ENCODE measurements around the gene AIFM3.

DNA sequence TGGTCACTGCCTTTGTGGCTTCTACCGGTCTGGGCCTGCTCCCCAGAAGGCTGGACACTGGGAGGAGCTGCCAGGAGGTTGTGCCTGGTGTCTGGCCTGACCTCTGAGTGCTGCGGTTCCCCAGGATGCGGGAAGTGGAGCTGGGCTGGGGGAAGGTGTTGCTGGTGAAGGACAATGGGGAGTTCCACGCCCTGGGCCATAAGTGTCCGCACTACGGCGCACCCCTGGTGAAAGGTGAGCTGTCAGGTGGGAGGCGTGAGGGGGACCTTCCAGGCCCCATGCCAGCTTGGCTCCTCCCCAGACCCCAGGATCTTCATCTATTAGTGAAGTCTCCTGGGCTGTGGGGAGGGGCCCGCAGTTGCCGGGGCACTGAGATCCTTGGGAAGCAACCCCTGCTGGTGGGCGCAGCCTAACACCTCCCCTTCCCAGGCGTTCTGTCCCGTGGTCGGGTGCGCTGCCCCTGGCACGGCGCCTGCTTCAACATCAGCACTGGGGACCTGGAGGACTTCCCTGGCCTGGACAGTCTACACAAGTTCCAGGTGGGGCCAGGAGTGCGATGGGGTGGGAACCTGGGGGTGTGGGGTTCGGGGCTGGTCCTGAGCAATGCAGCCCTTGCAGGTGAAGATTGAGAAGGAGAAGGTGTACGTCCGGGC lies 6.7 kb downstream of the AIFM3 start:
- TF ChIP-seq EZH2 (IDR thresholded peaks at IDR 0.05; ENCODE audit: borderline replicate concordance, insufficient read depth, low read depth, low read length, poor library complexity, severe bottlenecking), result no peak
- TF ChIP-seq, protein P1, sequence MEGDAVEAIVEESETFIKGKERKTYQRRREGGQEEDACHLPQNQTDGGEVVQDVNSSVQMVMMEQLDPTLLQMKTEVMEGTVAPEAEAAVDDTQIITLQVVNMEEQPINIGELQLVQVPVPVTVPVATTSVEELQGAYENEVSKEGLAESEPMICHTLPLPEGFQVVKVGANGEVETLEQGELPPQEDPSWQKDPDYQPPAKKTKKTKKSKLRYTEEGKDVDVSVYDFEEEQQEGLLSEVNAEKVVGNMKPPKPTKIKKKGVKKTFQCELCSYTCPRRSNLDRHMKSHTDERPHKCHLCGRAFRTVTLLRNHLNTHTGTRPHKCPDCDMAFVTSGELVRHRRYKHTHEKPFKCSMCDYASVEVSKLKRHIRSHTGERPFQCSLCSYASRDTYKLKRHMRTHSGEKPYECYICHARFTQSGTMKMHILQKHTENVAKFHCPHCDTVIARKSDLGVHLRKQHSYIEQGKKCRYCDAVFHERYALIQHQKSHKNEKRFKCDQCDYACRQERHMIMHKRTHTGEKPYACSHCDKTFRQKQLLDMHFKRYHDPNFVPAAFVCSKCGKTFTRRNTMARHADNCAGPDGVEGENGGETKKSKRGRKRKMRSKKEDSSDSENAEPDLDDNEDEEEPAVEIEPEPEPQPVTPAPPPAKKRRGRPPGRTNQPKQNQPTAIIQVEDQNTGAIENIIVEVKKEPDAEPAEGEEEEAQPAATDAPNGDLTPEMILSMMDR (IDR thresholded peaks at IDR 0.05), result no peak
